GM18505 (cell line): Measurements from ENCODE around the gene MYO15A.
A peak's percentile ranks its signal among the peaks of the same experiment; 100 is the strongest.

Source experiments
- ATAC-seq: cut with Tn5 transposase; IDR thresholded peaks from one replicate; pipeline ENCODE4 v1.9.1; 2021; ENCODE audit not compliant: unreplicated experiment
- POLR2A ChIP-seq: IDR thresholded peaks from 4 replicates; pipeline ENCODE4 v1.6.1; 2011; ENCODE audit warnings: borderline replicate concordance; ENCODE audit not compliant: insufficient read depth, insufficient read length; ENCODE audit errors: extremely low read depth

MYO15A gene

GRCh38 chr17:18166894-18167293 is 58.3 kb downstream of the MYO15A start:
- no peak for TF ChIP-seq POLR2A
- no peak for ATAC-seq

DNA sequence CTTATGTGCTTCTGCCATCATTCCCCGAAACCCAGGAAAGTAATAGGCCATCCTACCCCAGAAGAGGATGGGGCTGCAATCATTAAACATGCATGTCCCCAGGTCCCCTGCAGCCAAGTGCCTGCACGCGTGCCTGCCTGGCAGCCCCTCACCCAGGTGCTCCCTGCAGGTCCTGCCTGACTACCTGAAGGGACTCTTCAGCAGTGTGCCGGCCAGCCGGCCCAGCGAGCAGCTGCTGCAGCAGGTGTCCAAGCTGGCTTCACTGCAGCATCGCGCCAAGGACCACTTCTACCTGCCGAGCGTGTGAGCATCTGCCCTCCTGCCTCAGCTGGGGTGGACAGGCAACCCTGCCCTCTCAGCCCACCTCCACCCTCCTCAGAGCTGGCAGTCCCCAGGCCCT is 58.9 kb downstream of the MYO15A start:
- TF ChIP-seq POLR2A, result no peak
- no peak for ATAC-seq

DNA sequence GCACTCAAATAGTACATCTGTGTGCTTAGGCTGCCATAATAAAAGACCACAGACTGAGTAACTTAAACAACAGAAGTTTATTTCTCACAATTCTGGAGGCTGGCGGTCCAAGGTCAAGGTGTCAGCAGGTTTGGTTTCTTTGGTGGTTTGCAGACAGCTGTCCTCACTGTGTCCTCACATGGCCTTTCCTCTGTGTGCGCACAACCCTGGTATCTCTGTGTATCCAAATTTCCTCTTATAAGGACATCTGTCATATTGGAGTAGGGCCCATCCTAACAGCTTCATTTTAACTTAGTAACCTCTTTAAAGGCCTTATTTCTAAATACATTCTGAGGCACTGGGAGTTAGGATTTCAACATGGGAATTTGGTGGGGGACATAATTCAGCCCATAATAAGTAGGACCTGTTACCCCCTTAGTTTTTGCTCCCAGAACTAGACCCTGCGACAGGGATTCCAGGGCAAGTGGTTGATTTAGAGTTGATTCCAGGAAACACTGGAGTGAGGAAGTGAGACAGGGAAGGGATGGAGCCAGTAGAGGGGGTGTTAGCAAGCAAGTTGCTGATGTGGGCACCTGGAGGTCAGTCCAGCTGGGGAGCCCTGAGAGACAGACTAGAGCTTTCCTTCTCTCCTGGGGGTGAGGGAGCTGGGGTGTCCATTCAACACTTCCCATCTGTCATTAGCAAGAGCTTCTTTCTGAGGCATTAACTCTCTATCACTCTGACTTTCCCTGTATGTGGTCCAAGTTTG is 64.1 kb downstream of the MYO15A start:
- TF ChIP-seq POLR2A, result no peak
- ATAC-seq, result no peak

- TF ChIP-seq POLR2A, result no peak
- ATAC-seq, result no peak
Measured at GRCh38 chr17:18173740-18174139, 65.2 kb downstream of the MYO15A start.

DNA sequence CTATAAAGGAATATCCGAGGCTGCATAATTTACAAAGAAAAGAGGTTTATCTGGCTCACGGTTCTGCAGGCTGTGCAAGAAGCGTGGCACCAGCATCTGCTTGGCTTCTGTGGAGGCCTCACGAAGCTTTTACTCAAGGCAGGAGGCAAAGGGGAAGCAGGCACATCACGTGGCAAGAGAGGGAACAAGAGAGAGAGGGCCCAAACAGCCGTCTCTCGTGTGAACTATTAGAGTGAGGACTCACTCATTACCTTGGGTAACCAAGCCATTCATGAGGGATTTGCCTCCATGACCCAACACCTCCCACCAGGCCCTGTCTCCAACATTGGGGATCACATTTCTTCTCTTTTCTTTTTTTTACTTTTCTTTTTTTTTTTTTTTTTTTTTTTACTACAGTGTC is 67.6 kb downstream of the MYO15A start:
- ATAC-seq, result no peak
- TF ChIP-seq POLR2A, result no peak

DNA sequence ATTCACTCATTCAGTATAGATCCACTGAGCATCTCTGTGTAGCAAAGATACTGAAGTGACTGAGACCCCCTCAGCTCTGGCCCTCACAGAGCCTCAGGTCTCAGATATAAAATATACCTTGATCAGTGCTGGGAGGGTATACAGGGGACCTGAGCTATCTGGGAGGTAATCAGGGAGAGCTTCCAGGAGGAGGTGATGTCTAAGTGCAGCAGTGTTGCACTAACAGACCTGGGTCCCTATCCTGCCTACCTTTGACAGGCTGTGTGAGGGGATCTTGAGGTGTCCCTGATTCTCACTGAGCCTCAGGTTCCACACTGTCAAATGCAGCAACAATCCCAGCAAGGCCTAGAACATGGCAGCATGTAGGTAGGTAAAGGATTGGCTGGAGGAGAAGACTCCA is 68.6 kb downstream of the MYO15A start:
- TF ChIP-seq POLR2A, result no peak
- ATAC-seq, result no peak

- no peak for ATAC-seq
- no peak for TF ChIP-seq POLR2A
Measured at GRCh38 chr17:18177722-18178121, 69.2 kb downstream of the MYO15A start.

DNA sequence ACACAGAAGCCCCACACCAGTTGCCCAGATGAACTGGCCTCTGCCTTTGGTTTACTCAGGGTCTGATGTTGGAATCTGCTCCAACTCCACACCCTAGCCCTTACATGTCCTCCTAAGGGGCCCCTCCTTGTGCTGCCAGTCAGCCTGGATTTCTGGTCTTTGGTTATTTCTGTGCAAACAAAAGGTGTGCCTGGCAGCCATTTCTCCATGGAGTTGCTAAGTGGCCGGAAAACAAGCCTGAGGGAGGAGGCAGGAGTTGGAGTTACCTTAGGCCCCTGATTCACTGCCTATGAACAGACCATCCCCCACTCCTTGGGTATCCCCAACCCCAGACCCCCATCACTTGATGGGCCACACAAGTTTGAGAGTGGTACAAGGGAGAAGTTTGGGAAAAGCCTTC is 70.6 kb downstream of the MYO15A start:
- ATAC-seq, result no peak
- no peak for TF ChIP-seq POLR2A

DNA sequence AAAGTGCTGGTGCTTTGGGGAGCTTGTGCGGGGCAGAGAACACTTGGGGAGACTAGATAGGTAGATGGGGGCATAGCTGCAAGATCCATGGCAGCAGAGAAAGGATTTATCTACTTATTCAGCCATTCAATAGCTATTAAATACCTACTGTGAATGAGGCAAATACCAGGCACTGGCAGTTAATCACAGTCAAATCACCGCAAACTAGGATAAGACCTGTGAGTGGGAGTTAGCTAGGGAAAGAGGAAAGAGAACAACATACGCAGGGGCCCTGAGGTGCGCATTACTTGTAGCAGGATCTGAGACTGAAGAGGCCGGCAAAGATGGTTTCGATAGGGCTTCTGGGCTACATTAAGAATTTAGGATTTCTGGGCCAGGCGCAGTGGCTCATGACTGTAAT is 71.2 kb downstream of the MYO15A start:
- no peak for ATAC-seq
- no peak for TF ChIP-seq POLR2A

DNA sequence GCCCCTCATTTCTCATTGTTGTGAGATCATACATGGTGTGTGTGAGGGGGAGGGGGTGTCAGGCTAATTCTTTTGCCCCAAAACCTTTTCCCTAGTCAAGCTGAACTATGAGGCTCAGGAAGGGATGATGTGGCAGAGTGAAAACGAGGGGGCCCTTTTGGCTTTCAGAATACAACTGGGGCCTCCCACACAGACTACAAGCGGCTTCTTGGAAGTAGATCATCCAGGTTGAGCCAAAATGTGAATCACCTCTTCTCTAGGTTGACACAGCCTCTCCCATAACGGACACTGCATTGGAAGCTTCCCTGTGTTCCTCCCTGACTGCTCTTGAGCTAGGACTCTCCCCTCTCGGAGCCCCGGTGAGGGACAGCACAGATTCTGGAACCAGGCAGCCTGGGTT is 72.8 kb downstream of the MYO15A start:
- no peak for ATAC-seq

DNA sequence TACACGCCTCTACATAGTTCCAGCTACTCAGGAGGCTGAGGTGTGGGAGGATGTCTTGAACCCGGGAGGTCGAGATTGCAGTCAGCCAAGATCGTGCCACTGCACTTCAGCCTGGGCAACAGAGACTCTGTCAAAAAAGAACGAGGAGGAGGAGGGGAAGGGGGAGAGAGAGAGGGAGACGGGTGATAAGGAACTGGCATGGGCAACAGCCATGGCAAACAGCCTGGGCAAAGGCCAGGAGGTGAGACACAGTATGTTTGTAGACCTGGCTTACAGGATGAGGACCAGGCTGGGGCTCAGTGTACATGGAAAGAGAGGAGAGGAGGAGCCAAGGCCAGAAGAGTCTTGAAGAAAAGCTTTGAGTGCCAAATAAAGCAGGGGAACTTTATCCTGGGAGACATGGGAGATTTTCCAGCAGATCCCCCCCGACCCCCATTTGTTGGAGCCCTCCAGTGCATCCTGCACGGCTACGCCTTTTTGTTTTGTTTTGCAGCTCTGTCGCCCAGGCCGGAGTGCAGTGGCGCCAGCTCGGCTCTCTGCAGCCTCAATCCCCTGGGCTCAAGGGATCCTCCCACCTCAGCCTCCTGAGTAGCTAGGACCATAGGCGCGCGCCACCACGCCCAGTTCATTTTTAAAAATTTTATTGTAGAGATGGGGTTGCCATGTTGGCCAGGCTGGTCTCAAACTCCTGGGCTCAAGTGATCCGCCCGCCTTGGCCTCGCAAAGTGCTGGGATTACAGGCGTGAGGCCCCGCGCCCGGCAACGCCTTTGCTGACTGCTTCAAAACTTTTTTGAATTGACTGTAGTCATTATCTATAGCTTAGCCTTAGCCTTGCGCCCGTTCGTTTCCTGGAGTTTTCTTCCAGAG is 73.8 kb downstream of the MYO15A start:
- ATAC-seq, result no peak
- no peak for TF ChIP-seq POLR2A

More for the DNA sequence above, 72.8 kb downstream of the MYO15A start:
- no peak for TF ChIP-seq POLR2A

- TF ChIP-seq POLR2A, result peak; percentile 82
- ATAC-seq, result peak; percentile 42
Measured at GRCh38 chr17:18182978-18183333, 74.4 kb downstream of the MYO15A start.

GRCh38 chr17:18183334-18184142 is 75.0 kb downstream of the MYO15A start, which contains the start of gene ALKBH5:
Gene ALKBH5 (plus strand): TSS chr17:18183828. CDS start chr17:18184244, 416 bp downstream.
- ATAC-seq, result peak; percentile 79
- peak; percentile 26 for TF ChIP-seq POLR2A
